Measurements from ENCODE around the gene HDGFL2. TPM values are rescaled to one million over a fixed set of nuclear protein-coding genes. Genes with fewer than 3 reads are reported as not detected.

HDGFL2 gene
- polyA plus RNA-seq, 3 donors = 7.0 to 13.2 (median 10.5) TPM

- H3K4me1 Mint-ChIP-seq = peaks cover 19% of the 10 kb centered on the region
- H3K4me3 ChIP-seq (replicated peaks in 1 of 3; ENCODE audit: low read depth in 2 of 3, low read length in 3 of 3) = peak overlapping the region in 2 of 3 experiments; percentile 65 to 87
- H3K4me1 ChIP-seq (ENCODE audit: control insufficient read depth in 1 of 2, insufficient read depth in 2 of 2, low read length in 2 of 2) = peaks cover 20 to 22% of the 10 kb centered on the region in 2 donors
- no peaks in the 10 kb centered on the region for H3K27me3 ChIP-seq (ENCODE audit: control insufficient read depth in 2 of 2, insufficient read depth in 2 of 2, low read length in 2 of 2)
- WGBS (ENCODE audit: insufficient coverage) = 55% methylated on average over 11 of the region's 15 CpGs
- H4K20me1 ChIP-seq (ENCODE audit: insufficient read depth, low read length) = peaks cover 56% of the 10 kb centered on the region
- peaks cover 29 to 39% of the 10 kb centered on the region in 2 donors for H3K36me3 ChIP-seq (replicated peaks in 1 of 2; ENCODE audit: control insufficient read depth in 1 of 2, insufficient read depth in 2 of 2, low read length in 2 of 2)
- H3K79me2 ChIP-seq (ENCODE audit: insufficient read depth, low read length) = peaks cover 23% of the 10 kb centered on the region
- no peaks in the 10 kb centered on the region for H3K9me3 ChIP-seq (replicated peaks in 1 of 2; ENCODE audit: control insufficient read depth in 1 of 2, insufficient read depth in 1 of 2, low read length in 2 of 2)
- no peak overlapping the region for H2AFZ ChIP-seq (ENCODE audit: insufficient read depth, low read depth, low read length, poor library complexity, severe bottlenecking)
- peak overlapping the region; percentile 89 to 96 (median 91) for H3K27ac Mint-ChIP-seq
- peak overlapping the region; percentile 61 for H3K9ac ChIP-seq (ENCODE audit: insufficient read depth, low read length, poor library complexity, severe bottlenecking)
- peaks cover 0 to 1% (median 1%) of the 10 kb centered on the region in 3 donors for H3K27me3 Mint-ChIP-seq (ENCODE audit: low read depth in 3 of 3)
- peaks cover 22 to 42% of the 10 kb centered on the region in 2 donors for H3K36me3 Mint-ChIP-seq
- H3K4me3 Mint-ChIP-seq = peak overlapping the region; percentile 94 to 97
- peak overlapping the region; percentile 49 to 78 for H3K27ac ChIP-seq (ENCODE audit: low read depth in 1 of 2, low read length in 2 of 2)
- intact Hi-C loops (cut with micrococcal nuclease) = loop anchor here (2.0 to 5.0 kb wide), 5 partner anchors 25 to 209 kb away; partner anchors contain the start of genes CHAF1A (in 2 of the 2), MPND (in 1 of the 2), SH3GL1 (in 1 of the 2) and YJU2 (in 1 of the 2)
- peak overlapping the region; percentile 97 for H3K4me2 ChIP-seq (replicated peaks; ENCODE audit: extremely low read depth, low read length, poor library complexity, severe bottlenecking)
- no peak for DNase-seq
- no peak for TF ChIP-seq CTCF (IDR thresholded peaks at IDR 0.05)
- H3K9me3 Mint-ChIP-seq = no peaks in the 10 kb centered on the region
These were observed 16.2 kb upstream of the HDGFL2 start for GRCh38 chr19:4455719-4456475.

- H3K9me3 Mint-ChIP-seq = no peaks in the 10 kb centered on the region
- DNase-seq = peak; percentile 36 to 59 (median 49)
- peak overlapping the region; percentile 49 to 78 for H3K27ac ChIP-seq (ENCODE audit: low read depth in 1 of 2, low read length in 2 of 2)
- H3K9ac ChIP-seq (ENCODE audit: insufficient read depth, low read length, poor library complexity, severe bottlenecking) = peak overlapping the region; percentile 61
- H3K4me1 ChIP-seq (ENCODE audit: control insufficient read depth in 1 of 2, insufficient read depth in 2 of 2, low read length in 2 of 2) = peaks cover 20 to 22% of the 10 kb centered on the region in 2 donors
- H3K4me3 Mint-ChIP-seq = peak overlapping the region; percentile 94 to 97
- H2AFZ ChIP-seq (ENCODE audit: insufficient read depth, low read depth, low read length, poor library complexity, severe bottlenecking) = peak overlapping the region; percentile 61
- intact Hi-C loops (cut with micrococcal nuclease) = loop anchor here (2.0 to 5.0 kb wide), 5 partner anchors 26 to 209 kb away; partner anchors contain the start of genes CHAF1A (in 2 of the 2), MPND (in 1 of the 2), SH3GL1 (in 1 of the 2) and YJU2 (in 1 of the 2)
- H3K4me1 Mint-ChIP-seq = peaks cover 19% of the 10 kb centered on the region
- H3K4me2 ChIP-seq (replicated peaks; ENCODE audit: extremely low read depth, low read length, poor library complexity, severe bottlenecking) = peak overlapping the region; percentile 97
- H4K20me1 ChIP-seq (ENCODE audit: insufficient read depth, low read length) = peaks cover 52% of the 10 kb centered on the region
- H3K27me3 ChIP-seq (ENCODE audit: control insufficient read depth in 2 of 2, insufficient read depth in 2 of 2, low read length in 2 of 2) = no peaks in the 10 kb centered on the region
- H3K36me3 ChIP-seq (replicated peaks in 1 of 2; ENCODE audit: control insufficient read depth in 1 of 2, insufficient read depth in 2 of 2, low read length in 2 of 2) = peaks cover 27 to 34% of the 10 kb centered on the region in 2 donors
- peaks cover 23% of the 10 kb centered on the region for H3K79me2 ChIP-seq (ENCODE audit: insufficient read depth, low read length)
- peaks cover 17 to 36% of the 10 kb centered on the region in 2 donors for H3K36me3 Mint-ChIP-seq
- TF ChIP-seq CTCF (IDR thresholded peaks at IDR 0.05) = no peak
- 2% methylated on average over 9 of the region's 9 CpGs for WGBS (ENCODE audit: insufficient coverage)
- H3K9me3 ChIP-seq (replicated peaks in 1 of 2; ENCODE audit: control insufficient read depth in 1 of 2, insufficient read depth in 1 of 2, low read length in 2 of 2) = no peaks in the 10 kb centered on the region
- H3K27ac Mint-ChIP-seq = peak overlapping the region; percentile 89 to 96 (median 91)
- peak overlapping the region; percentile 54 to 87 (median 65) for H3K4me3 ChIP-seq (replicated peaks in 1 of 3; ENCODE audit: low read depth in 2 of 3, low read length in 3 of 3)
- peaks cover 0 to 1% (median 1%) of the 10 kb centered on the region in 3 donors for H3K27me3 Mint-ChIP-seq (ENCODE audit: low read depth in 3 of 3)
These were observed 15.6 kb upstream of the HDGFL2 start for GRCh38 chr19:4456476-4456842.

Data from CD14-positive monocyte (primary cell).